Central memory CD8-positive, alpha-beta T cell (primary cell): ENCODE data around the gene MLLT1.
"Not testable (repeated sequence)": the region's sequence is repeated elsewhere in the genome, so short reads cannot be mapped to it uniquely, and the experiment has no call there.

Experiments
- ATAC-seq: fragments of 150-1000 bp; cut with Tn5 transposase; replicated peaks from 2 replicates; pipeline ENCODE4 v1.10.0; 2022; ENCODE audit warnings: mild to moderate bottlenecking, moderate FRiP score, moderate number of reproducible peaks; ENCODE audit not compliant: poor library complexity, severe bottlenecking; ENCODE audit errors: extremely low read depth
- DNase-seq, 2 donors: peaks; one replicate each; pipeline ENCODE4 v3.0.0; 2021; ENCODE audit warnings: low spot score in 2 of 2
- H3K27ac Mint-ChIP-seq: one replicate; pipeline ENCODE4 v1.8.0; 2022; ENCODE audit warnings: low read depth, mild to moderate bottlenecking, moderate library complexity, mixed read lengths
- H3K27me3 Mint-ChIP-seq: one replicate; pipeline ENCODE4 v1.8.0; 2022; ENCODE audit warnings: mixed read lengths
- H3K36me3 Mint-ChIP-seq: one replicate; pipeline ENCODE4 v1.8.0; 2022; ENCODE audit warnings: mild to moderate bottlenecking, moderate library complexity, mixed read lengths; ENCODE audit not compliant: insufficient read depth
- H3K4me1 Mint-ChIP-seq: one replicate; pipeline ENCODE4 v1.8.0; 2022; ENCODE audit warnings: mixed read lengths
- H3K4me3 Mint-ChIP-seq: one replicate; pipeline ENCODE4 v1.8.0; 2022; ENCODE audit warnings: mild to moderate bottlenecking, moderate library complexity, mixed read lengths
- H3K9me3 Mint-ChIP-seq: one replicate; pipeline ENCODE4 v1.8.0; 2022; ENCODE audit warnings: mixed read lengths

MLLT1 gene

DNA sequence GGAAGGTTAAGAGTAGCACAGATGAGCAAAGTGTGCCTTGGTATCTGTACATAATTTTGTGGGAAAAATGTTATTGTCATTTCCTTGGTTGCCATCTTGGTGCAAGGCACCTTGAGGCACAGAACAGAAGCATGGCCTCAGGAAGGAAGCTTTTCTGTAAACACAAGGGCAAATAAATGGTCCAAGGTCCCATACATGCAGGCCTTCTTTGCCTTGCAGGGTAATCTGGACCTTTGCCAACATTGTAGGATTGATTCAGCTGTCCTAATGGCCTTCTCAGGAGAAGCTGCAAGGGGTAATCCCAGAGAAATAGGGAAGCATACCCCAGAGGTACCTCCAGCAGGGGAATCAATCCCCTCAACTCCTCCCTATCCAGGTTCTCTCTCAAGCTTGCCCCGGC is 9.0 kb upstream of the MLLT1 start:
- Mint-ChIP-seq H3K9me3 (peaks cover 16% of the 10 kb centered on the region), H3K4me1 (no peaks in the 10 kb centered on the region), H3K36me3 (no peaks in the 10 kb centered on the region), H3K4me3 (no peak overlapping the region), H3K27me3 (no peaks in the 10 kb centered on the region), H3K27ac (no peak overlapping the region)
- DNase-seq = no peak
- no peak for ATAC-seq

DNA sequence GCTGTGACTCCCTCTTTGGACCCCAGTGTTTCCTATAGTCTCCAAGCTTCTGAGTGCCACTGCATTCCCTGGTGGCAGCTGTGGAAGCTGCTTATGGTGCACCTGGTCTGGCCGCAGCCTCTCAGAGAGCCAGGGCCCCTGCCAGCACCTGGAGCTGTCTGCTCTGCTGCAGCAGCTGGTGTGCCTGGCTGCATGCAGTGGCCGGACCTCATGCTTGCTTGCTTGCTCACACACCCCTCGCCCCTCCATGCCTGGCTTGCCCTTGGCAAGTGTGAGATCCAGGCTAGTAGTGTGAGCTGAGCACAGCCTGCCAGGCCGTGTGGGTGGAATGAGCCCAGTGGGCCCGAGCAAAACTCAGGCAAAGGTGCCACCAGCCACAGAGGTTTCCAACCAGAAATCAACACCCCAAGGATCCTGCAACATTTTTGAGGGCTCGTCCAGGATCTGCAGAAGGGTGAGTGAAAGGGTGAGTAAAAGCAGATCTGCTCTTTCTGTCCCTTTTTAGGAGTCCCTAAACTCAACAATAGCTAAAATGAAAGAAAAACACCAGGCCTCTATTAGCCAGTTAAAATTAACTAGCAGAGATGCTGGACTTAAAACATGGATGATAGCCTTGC is 7.6 kb upstream of the MLLT1 start:
- Mint-ChIP-seq H3K9me3 (peaks cover 16% of the 10 kb centered on the region), H3K4me3 (no peak overlapping the region), H3K36me3 (peaks cover 3% of the 10 kb centered on the region), H3K27ac (no peak overlapping the region), H3K27me3 (no peaks in the 10 kb centered on the region), H3K4me1 (no peaks in the 10 kb centered on the region)
- no peak for ATAC-seq
- DNase-seq = no peak

DNA sequence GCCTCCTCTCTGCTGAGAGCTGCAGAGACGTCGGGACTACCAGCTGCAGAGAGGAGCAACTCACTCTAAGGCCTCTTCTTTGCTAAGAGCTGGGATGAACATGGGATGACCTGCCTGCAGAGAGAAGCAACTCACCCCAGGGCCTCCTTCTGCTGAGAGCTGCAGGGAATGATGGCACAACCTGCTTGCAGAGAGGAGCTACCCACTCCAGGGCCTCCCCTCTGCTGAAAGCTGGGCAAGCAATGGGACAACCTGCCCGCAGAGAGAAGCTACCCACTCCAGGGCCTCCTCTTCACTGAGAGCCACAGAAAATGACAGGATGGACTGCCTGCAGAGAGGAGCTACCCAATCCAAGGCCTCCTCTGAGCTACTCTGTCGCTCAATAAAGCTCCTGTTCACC is 6.9 kb upstream of the MLLT1 start:
- Mint-ChIP-seq H3K27me3 (no peaks in the 10 kb centered on the region), H3K4me3 (no peak overlapping the region), H3K9me3 (peaks cover 13% of the 10 kb centered on the region), H3K4me1 (no peaks in the 10 kb centered on the region), H3K27ac (no peak overlapping the region), H3K36me3 (peaks cover 3% of the 10 kb centered on the region)
- no peak for DNase-seq
- ATAC-seq = no peak

DNA sequence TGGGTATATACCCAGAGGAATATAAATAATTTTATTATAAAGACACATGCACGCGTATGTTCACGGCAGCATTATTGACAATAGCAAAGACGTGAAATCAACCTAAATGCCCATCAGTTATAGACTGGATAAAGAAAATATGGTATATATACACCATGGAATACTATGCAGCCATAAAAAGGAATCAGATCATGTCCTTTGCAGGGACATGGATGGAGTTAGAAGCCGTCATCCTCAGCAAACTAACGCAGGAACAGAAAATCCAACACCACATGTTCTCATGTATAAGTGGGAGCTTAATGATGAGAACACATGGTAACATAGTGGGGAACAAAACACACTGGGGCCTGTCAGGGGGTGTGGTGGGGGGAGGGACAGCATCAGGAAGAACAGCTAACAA is 2.6 kb upstream of the MLLT1 start:
- H3K4me3 Mint-ChIP-seq, H3K27ac Mint-ChIP-seq, H3K27me3 Mint-ChIP-seq, ATAC-seq, DNase-seq, H3K9me3 Mint-ChIP-seq: not testable (repeated sequence)
- H3K36me3 Mint-ChIP-seq = peaks cover 19% of the 10 kb centered on the region
- peaks cover 19% of the 10 kb centered on the region for H3K4me1 Mint-ChIP-seq

DNA sequence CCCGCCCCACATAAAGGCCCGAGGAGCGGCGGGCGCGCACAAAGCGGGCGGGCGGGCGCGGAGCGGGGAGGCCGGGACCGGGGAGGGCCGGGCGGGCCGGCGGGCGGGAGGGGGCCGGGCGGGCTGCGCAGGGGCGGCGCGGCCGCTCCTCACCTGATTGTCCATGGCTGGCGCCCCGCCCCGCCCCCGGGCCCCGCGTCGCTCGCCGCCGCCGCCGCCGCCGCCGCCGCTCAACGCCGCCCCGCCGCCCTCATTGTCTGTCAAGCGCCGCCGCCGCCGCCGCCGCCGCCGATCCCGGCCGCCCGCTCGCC is 200 bp downstream of the MLLT1 start:
- Mint-ChIP-seq H3K36me3 (peaks cover 21% of the 10 kb centered on the region), H3K4me1 (peaks cover 44% of the 10 kb centered on the region), H3K27ac (peak overlapping the region; percentile 95), H3K9me3 (no peaks in the 10 kb centered on the region), H3K4me3 (peak overlapping the region; percentile 87), H3K27me3 (no peaks in the 10 kb centered on the region)
- ATAC-seq = peak; percentile 54
- no peak for DNase-seq

DNA sequence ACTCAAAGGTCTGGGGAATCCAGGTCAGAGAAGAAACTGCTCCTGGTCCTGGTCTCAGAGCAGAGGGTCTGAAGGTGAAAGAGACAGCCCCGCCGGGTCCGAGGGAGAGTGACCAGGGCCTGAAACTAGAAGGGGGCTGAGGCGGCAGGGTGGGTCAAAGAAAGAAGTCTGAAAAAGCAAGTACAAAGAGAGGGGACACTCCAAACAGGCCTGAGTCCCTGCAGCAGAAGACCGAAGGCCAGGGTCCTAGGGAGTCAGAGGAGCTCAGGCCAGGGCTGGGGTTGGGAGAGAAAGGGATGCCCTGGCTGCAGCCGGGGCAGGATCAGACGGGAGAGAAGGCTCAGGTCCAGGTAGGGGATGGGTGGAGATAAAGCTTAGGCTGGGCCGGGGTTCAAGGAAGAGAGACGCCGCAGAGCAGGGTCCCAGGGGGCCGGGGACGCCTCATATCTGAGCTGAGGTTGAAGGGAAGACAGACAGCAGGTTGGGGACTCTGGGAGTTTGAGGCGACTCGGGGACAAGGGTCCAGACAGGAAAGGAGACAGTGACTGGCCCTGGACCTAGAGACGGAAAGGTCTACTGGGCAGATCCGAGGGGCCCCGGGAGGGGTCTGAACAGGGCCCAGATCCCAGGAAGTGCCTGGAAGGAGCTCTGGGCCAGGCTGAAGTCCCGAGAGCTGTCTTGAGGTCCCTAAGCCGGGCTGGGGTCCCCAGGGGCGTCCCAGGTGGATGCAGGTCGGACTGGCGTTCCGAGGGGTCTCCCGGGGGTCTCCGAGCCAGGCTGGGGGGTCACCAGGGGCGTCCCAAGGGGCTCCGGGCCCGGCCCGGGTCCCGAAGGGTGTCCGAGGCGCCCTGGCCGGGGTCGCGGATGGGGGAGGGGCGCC is 795 bp downstream of the MLLT1 start:
- no peak for ATAC-seq
- peaks cover 49% of the 10 kb centered on the region for H3K4me1 Mint-ChIP-seq
- H3K4me3 Mint-ChIP-seq = peak overlapping the region; percentile 87
- no peak for DNase-seq
- no peaks in the 10 kb centered on the region for H3K9me3 Mint-ChIP-seq
- peak overlapping the region; percentile 95 for H3K27ac Mint-ChIP-seq
- peaks cover 21% of the 10 kb centered on the region for H3K36me3 Mint-ChIP-seq
- H3K27me3 Mint-ChIP-seq = no peaks in the 10 kb centered on the region

DNA sequence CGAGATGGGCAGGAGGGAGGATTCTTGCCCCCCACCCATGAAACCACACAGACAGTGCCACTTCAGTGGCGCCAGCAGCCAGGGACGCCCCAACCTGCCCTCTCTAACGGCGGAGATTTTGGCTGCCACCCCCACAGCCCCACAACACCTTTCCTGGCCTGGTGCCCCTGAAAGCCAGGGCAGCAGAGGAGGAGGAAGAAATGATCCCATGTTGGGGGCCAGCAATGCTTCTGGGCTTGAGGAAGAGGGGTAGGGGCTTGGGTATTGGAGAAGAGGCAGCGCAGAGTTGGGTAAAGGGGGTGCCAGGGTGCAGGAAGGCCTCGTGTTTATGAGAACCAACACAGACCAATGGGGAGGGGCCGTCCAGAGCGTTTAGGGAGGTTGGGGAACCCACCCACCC is 1.7 kb downstream of the MLLT1 start:
- ATAC-seq = no peak
- H3K9me3 Mint-ChIP-seq = no peaks in the 10 kb centered on the region
- H3K27ac Mint-ChIP-seq = peak overlapping the region; percentile 95
- peaks cover 20% of the 10 kb centered on the region for H3K36me3 Mint-ChIP-seq
- no peak for DNase-seq
- no peaks in the 10 kb centered on the region for H3K27me3 Mint-ChIP-seq
- peaks cover 59% of the 10 kb centered on the region for H3K4me1 Mint-ChIP-seq
- H3K4me3 Mint-ChIP-seq = peak overlapping the region; percentile 87

DNA sequence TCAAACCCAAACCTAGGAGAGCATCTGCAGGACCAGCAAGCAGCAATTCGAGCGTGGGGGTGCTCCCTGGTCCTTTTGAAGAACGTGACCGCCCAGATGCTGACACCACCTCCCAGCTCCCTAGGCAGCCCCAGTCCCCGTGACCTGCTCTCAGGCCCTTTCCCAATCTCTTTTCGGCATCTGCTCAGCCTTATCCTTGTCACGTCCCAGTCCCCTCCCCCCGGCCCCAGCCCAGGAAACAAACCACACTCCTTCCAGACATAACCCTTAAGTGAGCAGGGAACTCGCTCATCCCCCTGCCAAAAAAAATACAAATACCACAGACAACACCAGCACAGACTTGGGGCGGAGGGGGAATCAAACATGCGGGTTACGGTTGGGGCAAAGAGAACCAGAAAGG is 3.3 kb downstream of the MLLT1 start:
- peaks cover 18% of the 10 kb centered on the region for H3K36me3 Mint-ChIP-seq
- H3K4me3 Mint-ChIP-seq = no peak overlapping the region
- ATAC-seq = no peak
- no peaks in the 10 kb centered on the region for H3K9me3 Mint-ChIP-seq
- no peaks in the 10 kb centered on the region for H3K27me3 Mint-ChIP-seq
- peaks cover 73% of the 10 kb centered on the region for H3K4me1 Mint-ChIP-seq
- H3K27ac Mint-ChIP-seq = no peak overlapping the region
- no peak for DNase-seq

DNA sequence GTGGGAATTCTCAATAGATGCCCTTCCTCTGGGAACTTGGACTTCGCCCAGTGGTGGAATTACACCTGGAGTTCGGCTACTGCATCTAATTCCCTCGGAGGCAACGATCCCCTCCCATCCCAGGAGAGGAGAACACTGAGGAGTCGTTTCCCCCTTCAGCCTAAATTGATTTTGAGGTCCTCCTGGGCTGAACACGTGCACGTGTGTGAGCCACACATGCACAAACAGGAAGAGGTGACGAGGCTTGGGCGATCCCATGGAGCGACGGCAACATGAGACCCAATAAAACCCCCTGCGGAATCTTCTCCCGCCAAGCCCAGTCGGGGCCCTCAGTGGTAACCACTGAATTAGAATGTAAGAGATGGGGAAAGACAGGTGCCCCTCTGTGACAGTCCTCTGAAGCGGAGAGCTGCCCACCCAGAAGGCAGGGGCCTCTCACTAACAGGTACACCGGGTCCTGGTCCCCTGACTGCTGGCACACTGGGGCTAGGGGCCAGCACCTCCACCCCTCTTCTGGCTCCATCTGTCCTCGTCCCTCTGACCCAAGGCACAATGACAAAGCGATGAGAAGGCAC is 4.5 kb downstream of the MLLT1 start:
- ATAC-seq = no peak
- no peak overlapping the region for H3K27ac Mint-ChIP-seq
- H3K27me3 Mint-ChIP-seq = no peaks in the 10 kb centered on the region
- no peaks in the 10 kb centered on the region for H3K9me3 Mint-ChIP-seq
- H3K36me3 Mint-ChIP-seq = peaks cover 15% of the 10 kb centered on the region
- DNase-seq = no peak
- H3K4me1 Mint-ChIP-seq = peaks cover 84% of the 10 kb centered on the region
- H3K4me3 Mint-ChIP-seq = no peak overlapping the region

DNA sequence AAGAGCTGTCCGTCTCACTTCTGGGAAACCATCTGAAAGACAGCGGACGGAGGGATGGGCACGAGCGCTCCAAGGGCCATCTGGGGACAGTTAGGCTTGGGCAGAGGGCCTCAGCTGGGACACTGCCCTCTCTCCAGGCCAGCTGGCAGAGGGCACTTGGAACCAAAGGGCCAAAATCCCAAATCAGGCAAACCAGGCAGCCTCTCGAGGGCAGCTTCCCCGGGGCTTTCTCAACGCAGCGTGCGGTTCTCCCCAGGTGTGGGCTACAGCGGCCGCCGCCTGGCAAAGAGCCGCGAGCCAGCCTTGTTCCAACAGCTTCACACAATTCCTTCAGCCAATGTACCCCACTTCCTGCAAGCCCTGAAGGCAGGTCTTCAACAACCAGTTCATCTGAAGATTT is 5.0 kb downstream of the MLLT1 start:
- Mint-ChIP-seq H3K4me3 (no peak overlapping the region), H3K36me3 (peaks cover 16% of the 10 kb centered on the region), H3K27ac (no peak overlapping the region), H3K4me1 (peaks cover 89% of the 10 kb centered on the region), H3K9me3 (no peaks in the 10 kb centered on the region), H3K27me3 (no peaks in the 10 kb centered on the region)
- DNase-seq (no peak), ATAC-seq (no peak)

DNA sequence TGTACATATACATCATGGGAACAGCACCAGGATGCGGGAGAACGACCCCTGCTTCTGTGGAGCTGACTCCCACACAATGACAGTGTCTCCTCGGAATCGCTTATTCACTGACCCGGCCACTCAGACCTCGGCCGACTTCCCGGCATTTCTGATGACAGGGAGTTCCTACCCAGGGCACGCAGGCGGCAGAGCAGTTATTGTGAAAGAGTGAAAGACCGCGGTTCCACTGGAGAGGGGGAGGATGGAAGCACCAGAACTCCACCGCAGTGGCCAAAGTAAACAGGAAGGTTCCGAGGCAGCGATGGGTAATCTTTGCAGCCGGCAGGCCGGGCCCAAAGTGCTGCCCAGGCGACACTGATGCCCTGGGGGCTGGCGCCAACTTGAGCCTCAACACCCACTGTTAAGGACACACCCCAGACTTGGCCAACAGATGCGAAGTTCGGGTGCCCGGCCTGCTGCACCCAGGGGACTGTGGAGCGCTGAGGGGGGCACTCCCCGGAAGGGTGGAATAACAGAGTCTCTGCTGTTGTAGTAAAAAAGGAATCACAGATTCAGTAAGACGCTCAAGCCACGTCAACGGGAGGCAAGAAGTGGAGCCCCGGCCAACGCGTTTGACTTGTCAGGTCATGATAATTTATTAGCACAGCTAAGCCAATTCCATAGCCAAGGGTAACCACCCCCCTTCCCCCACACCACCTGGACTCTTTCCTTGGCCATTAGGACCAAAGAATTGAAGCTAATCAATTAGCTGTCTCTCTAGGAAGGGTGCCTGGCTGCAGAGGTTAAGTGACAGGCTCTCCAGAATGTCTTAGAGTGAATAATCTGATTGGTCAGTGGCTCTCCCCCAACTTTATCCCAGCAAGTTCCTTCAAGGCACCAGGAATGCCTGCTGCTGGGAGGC is 5.8 kb downstream of the MLLT1 start:
- Mint-ChIP-seq H3K4me3 (no peak overlapping the region), H3K27ac (no peak overlapping the region), H3K36me3 (peaks cover 13% of the 10 kb centered on the region), H3K27me3 (no peaks in the 10 kb centered on the region), H3K9me3 (no peaks in the 10 kb centered on the region), H3K4me1 (peaks cover 86% of the 10 kb centered on the region)
- no peak for ATAC-seq
- DNase-seq = no peak

DNA sequence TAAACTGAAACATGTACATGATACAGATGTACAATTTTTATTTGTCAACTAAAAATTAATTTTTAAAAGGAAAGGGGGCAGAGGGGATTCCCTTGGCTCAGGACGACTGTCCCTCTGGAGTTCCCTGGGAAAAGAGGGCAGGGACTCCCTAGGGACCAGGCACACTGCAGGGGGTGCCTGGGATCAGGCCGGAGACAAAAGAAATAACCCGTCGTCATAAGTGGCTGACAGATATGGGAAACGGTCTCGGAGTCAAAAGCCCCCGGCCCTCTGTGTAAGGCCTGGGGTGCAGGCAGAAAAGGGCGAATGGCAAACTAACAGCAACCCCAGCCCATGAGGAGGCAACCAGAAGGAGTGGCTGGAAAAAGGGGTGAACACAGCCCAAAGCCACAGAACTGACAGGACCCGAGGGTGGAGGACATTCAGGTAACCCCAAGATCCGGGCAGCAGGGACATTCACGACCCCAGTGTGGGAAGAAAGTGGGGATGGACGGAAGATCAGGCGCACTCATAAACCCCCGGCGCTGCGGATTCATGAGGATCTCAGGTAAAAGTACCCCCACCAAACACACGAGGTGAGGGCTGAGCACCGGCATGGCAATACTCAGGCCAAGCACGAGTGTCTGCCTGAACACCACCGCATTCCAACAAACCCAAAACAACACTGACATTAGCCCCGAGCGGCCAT is 6.7 kb downstream of the MLLT1 start:
- Mint-ChIP-seq H3K36me3 (peaks cover 11% of the 10 kb centered on the region), H3K27ac (peak overlapping the region; percentile 52), H3K27me3 (no peaks in the 10 kb centered on the region), H3K9me3 (no peaks in the 10 kb centered on the region), H3K4me1 (peaks cover 82% of the 10 kb centered on the region), H3K4me3 (peak overlapping the region; percentile 16)
- DNase-seq (no peak), ATAC-seq (no peak)
